CD8-positive, alpha-beta memory T cell (primary cell): ENCODE results near the gene FAM83G. TPM values are rescaled to one million over a fixed set of nuclear protein-coding genes. Genes with fewer than 3 reads are reported as not detected.

Experiments used
- CTCF ChIA-PET: fragments of 350-600 bp; sonication (Branson Sonifier 250); formaldehyde crosslinking; loops from one replicate; lab custom pipeline; 2021; ENCODE audit warnings: antibody characterized with exemption; lab: Charles Lee
- POLR2A ChIA-PET: fragments of 350-600 bp; sonication (Branson Sonifier 250); formaldehyde crosslinking; loops from one replicate; lab custom pipeline; 2021; ENCODE audit warnings: antibody characterized with exemption; lab: Charles Lee
- DNase-seq, 5 donors: peaks; one replicate each; pipeline versions ENCODE4 v3.0.0 to v3.0.0-alpha.2; 2020 to 2022; ENCODE audit warnings: mixed read lengths in 1 of 5
- H3K27ac ChIP-seq: one replicate; pipeline ENCODE4 v1.7.0; 2013; ENCODE audit warnings: low read depth, mild to moderate bottlenecking, low read length, moderate library complexity
- H3K27me3 ChIP-seq: 2 replicates; pipeline ENCODE4 v1.7.0; 2013; ENCODE audit warnings: low read length, mild to moderate bottlenecking; ENCODE audit not compliant: insufficient read depth, poor library complexity, severe bottlenecking
- H3K36me3 ChIP-seq: 2 replicates; pipeline ENCODE4 v1.7.0; 2013; ENCODE audit warnings: mild to moderate bottlenecking, low read length, moderate library complexity; ENCODE audit not compliant: insufficient read depth
- H3K4me1 ChIP-seq: 2 replicates; pipeline ENCODE4 v1.7.0; 2013; ENCODE audit warnings: mild to moderate bottlenecking, low read length, moderate library complexity; ENCODE audit not compliant: insufficient read depth
- H3K4me3 ChIP-seq: 2 replicates; pipeline ENCODE4 v1.7.0; 2013; ENCODE audit warnings: mild to moderate bottlenecking, low read length
- H3K9me3 ChIP-seq: 2 replicates; pipeline ENCODE4 v1.7.0; 2013; ENCODE audit warnings: mild to moderate bottlenecking, low read length
- H3K27ac Mint-ChIP-seq, 8 donors: one replicate each; pipeline ENCODE4 v1.8.0; 2020 to 2021; ENCODE audit warnings: mixed read lengths in 8 of 8, mild to moderate bottlenecking in 6 of 8, inconsistent platforms in 3 of 8, moderate library complexity in 3 of 8
- H3K27me3 Mint-ChIP-seq, 2 donors: one replicate each; pipeline ENCODE4 v1.8.0; 2020 to 2021; ENCODE audit warnings: mixed read lengths in 2 of 2, mild to moderate bottlenecking in 1 of 2, moderate library complexity in 1 of 2
- H3K36me3 Mint-ChIP-seq, 3 donors: one replicate each; pipeline ENCODE4 v1.8.0; 2020 to 2021; ENCODE audit warnings: mixed read lengths in 3 of 3, inconsistent platforms in 1 of 3, mild to moderate bottlenecking in 1 of 3
- H3K4me1 Mint-ChIP-seq, 3 donors: one replicate each; pipeline ENCODE4 v1.8.0; 2020 to 2021; ENCODE audit warnings: mixed read lengths in 3 of 3, inconsistent platforms in 1 of 3, mild to moderate bottlenecking in 1 of 3
- H3K4me3 Mint-ChIP-seq, 7 donors: one replicate each; pipeline ENCODE4 v1.8.0; 2020 to 2021; ENCODE audit warnings: mixed read lengths in 7 of 7, mild to moderate bottlenecking in 6 of 7, moderate library complexity in 4 of 7, inconsistent platforms in 2 of 7
- H3K9me3 Mint-ChIP-seq, 5 donors: one replicate each; pipeline ENCODE4 v1.8.0; 2020 to 2022; ENCODE audit warnings: mixed read lengths in 5 of 5, mild to moderate bottlenecking in 3 of 5, moderate library complexity in 2 of 5, inconsistent platforms in 1 of 5
- polyA plus RNA-seq: library from polyadenylated mRNA; unstranded; fragments of 300-500 nt; fragmentation: Illumina TruSeq; gene quantifications from one replicate; pipeline ENCODE4 v1.2.3, GENCODE V29; 2021
- total RNA-seq, 2 experiments: library from RNA; stranded (reverse); gene quantifications; one replicate each; pipeline ENCODE4 v1.2.3, GENCODE V29; 2021

FAM83G gene
- total and polyA plus RNA-seq, 3 experiments from 2014 or later = 7.3 to 14.6 (median 13.1) TPM

DNA sequence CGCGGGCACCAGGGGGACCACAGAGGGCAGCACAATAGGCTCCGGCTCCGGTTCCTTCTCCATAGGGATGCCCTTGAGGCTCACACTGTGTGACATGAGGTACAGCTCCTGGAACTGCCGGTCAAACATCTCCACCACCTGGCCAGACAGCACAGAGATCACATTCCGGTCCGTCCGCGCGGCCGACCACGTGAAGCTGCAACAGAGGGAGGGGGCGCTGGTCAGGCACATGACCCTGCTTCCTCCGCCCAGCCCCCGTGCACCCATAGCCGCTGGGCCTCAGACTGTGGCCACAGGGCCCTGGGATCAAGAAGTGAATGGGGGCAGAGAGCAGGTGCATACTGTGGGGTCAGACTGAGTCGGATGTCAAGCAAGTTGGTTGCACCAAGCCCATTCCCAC is 25.9 kb downstream of the FAM83G start:
- Mint-ChIP-seq H3K4me1 (no peaks in the 10 kb centered on the region), H3K36me3 (peaks cover 0 to 60% (median 0%) of the 10 kb centered on the region in 3 donors), H3K27ac (no peak overlapping the region), H3K9me3 (no peaks in the 10 kb centered on the region), H3K4me3 (no peak overlapping the region), H3K27me3 (no peaks in the 10 kb centered on the region)
- POLR2A ChIA-PET = interaction anchor here (0.6 kb wide), 1 partner anchor 491 kb away, joined by 3 read pairs; no protein-coding TSS in a partner anchor
- Histone ChIP-seq H3K4me1 (no peaks in the 10 kb centered on the region), H3K9me3 (no peaks in the 10 kb centered on the region), H3K4me3 (no peak overlapping the region), H3K27me3 (no peaks in the 10 kb centered on the region), H3K27ac (no peak overlapping the region), H3K36me3 (no peaks in the 10 kb centered on the region)
- no peak for DNase-seq
- CTCF ChIA-PET = interaction anchor here (1.0 kb wide), 1 partner anchor 18 kb away, joined by 3 read pairs; no protein-coding TSS in a partner anchor

DNA sequence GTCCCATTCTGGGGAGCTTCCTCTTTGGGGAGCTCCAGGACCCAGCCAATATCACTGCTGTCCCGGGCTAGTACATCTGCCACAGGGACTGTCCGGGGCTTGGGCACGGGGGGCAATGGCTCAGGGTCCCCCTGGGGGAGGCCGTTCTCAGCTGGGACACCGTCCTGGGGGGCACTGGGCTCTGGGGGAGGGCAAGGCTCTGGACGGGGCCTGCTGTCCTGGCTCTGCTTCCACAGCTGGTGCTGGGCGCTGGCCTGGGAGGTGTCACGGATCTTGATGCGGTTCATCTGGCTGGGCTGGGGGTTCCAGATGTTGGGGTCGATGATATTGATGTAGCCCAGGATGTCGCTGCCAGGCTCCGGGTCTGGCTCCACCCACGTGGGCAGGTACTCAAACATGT is 26.5 kb downstream of the FAM83G start:
- POLR2A ChIA-PET = no interaction called here
- no peak overlapping the region for H3K27ac ChIP-seq
- CTCF ChIA-PET = interaction anchor here (1.0 kb wide), 1 partner anchor 17 kb away, joined by 3 read pairs; no protein-coding TSS in a partner anchor
- no peak overlapping the region for H3K4me3 ChIP-seq
- DNase-seq = no peak
- Mint-ChIP-seq H3K27me3 (no peaks in the 10 kb centered on the region), H3K4me1 (no peaks in the 10 kb centered on the region), H3K9me3 (no peaks in the 10 kb centered on the region), H3K36me3 (peaks cover 0 to 61% (median 0%) of the 10 kb centered on the region in 3 donors), H3K4me3 (no peak overlapping the region), H3K27ac (peak overlapping the region in 1 of 8 donors; percentile 37)
- no peaks in the 10 kb centered on the region for H3K27me3 ChIP-seq
- no peaks in the 10 kb centered on the region for H3K9me3 ChIP-seq
- no peaks in the 10 kb centered on the region for H3K4me1 ChIP-seq
- H3K36me3 ChIP-seq = no peaks in the 10 kb centered on the region

DNA sequence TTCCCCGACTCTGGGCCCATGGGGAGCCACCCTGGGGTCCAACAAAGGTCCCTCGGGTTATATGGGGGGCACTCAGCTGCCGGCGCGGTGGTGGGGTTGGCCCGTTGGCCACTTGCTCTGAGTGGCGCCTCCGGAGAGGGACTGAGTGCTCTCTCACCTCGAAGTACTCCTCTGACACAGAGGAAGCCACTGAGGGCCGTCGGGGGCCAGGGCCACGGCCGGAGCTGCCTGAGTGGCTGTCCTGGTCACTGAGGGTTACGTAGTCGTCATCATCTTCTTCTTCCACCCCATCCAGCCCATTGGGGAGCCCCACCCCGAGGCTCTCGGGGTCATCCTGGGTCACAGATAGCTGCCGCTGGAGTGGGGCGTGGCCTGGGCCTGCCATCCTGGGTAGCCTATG is 26.9 kb downstream of the FAM83G start:
- H3K36me3 Mint-ChIP-seq = peaks cover 0 to 62% (median 0%) of the 10 kb centered on the region in 3 donors
- no peak for DNase-seq
- H3K4me1 Mint-ChIP-seq = no peaks in the 10 kb centered on the region
- no peak overlapping the region for H3K4me3 Mint-ChIP-seq
- peak overlapping the region in 1 of 8 donors; percentile 37 for H3K27ac Mint-ChIP-seq
- H3K36me3 ChIP-seq = no peaks in the 10 kb centered on the region
- H3K9me3 Mint-ChIP-seq = no peaks in the 10 kb centered on the region
- CTCF ChIA-PET = interaction anchor here (1.0 to 1.2 kb wide), 2 partner anchors 16 to 17 kb away, joined by 3 to 4 read pairs; no protein-coding TSS in a partner anchor
- H3K9me3 ChIP-seq = no peaks in the 10 kb centered on the region
- no peaks in the 10 kb centered on the region for H3K27me3 ChIP-seq
- H3K27me3 Mint-ChIP-seq = no peaks in the 10 kb centered on the region
- no peak overlapping the region for H3K4me3 ChIP-seq
- H3K4me1 ChIP-seq = no peaks in the 10 kb centered on the region
- H3K27ac ChIP-seq = no peak overlapping the region
- POLR2A ChIA-PET = no interaction called here

DNA sequence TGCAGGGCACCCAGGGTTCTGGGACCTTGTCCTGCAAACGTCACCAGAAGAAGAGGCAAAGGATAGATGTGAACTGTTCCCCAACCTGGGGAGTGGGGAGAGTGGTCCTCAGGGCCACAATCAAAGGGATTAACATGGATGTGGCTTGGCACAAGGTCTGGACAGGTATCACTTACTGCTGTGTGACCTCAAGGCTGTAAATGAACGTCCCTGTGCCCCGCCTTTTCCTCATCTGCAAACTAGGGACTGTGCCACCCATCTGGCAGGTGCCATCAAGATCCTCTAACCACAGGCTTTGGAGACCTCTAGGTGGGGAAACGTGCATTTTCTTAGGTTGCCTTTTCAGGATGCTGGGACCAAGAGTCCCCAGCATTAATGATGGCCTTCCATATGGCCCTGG is 27.5 kb downstream of the FAM83G start:
- Mint-ChIP-seq H3K36me3 (peaks cover 0 to 66% (median 0%) of the 10 kb centered on the region in 3 donors), H3K9me3 (no peaks in the 10 kb centered on the region), H3K27me3 (no peaks in the 10 kb centered on the region), H3K4me1 (no peaks in the 10 kb centered on the region), H3K4me3 (no peak overlapping the region), H3K27ac (no peak overlapping the region)
- Histone ChIP-seq H3K36me3 (no peaks in the 10 kb centered on the region), H3K4me1 (no peaks in the 10 kb centered on the region), H3K9me3 (no peaks in the 10 kb centered on the region), H3K4me3 (no peak overlapping the region), H3K27ac (no peak overlapping the region), H3K27me3 (no peaks in the 10 kb centered on the region)
- ChIA-PET POLR2A (no interaction called here), CTCF (interaction anchor here (1.2 kb wide), 1 partner anchor 16 kb away, joined by 4 read pairs; no protein-coding TSS in a partner anchor)
- DNase-seq = no peak

DNA sequence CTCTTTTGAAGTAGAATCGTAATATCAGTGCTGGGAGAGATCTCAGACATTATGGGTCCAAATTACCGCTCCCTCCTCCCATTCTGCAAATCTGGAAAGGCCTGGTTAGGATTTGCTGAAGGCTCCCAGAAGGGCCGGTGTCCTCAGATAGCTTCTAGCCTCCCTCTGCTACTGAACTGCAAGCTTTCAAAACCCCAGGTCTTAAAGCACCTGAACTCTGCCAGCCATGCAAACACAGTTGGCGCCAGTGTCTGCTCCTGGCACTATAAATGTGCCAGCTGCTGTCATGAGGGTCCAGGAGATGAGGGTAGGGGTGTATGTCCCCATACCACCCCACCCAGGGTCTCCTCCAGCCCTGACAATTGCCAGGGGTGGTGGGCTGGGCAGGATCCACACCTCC is 28.4 kb downstream of the FAM83G start:
- Histone ChIP-seq H3K4me1 (no peaks in the 10 kb centered on the region), H3K27ac (no peak overlapping the region), H3K36me3 (no peaks in the 10 kb centered on the region), H3K9me3 (no peaks in the 10 kb centered on the region), H3K27me3 (no peaks in the 10 kb centered on the region), H3K4me3 (no peak overlapping the region)
- Mint-ChIP-seq H3K4me3 (no peak overlapping the region), H3K27me3 (no peaks in the 10 kb centered on the region), H3K27ac (peak overlapping the region in 1 of 8 donors; percentile 15), H3K4me1 (no peaks in the 10 kb centered on the region), H3K36me3 (peaks cover 0 to 68% (median 0%) of the 10 kb centered on the region in 3 donors), H3K9me3 (no peaks in the 10 kb centered on the region)
- ChIA-PET POLR2A (no interaction called here), CTCF (interaction anchor here (0.6 kb wide), 1 partner anchor 16 kb away, joined by 3 read pairs; no protein-coding TSS in a partner anchor)
- DNase-seq = no peak

DNA sequence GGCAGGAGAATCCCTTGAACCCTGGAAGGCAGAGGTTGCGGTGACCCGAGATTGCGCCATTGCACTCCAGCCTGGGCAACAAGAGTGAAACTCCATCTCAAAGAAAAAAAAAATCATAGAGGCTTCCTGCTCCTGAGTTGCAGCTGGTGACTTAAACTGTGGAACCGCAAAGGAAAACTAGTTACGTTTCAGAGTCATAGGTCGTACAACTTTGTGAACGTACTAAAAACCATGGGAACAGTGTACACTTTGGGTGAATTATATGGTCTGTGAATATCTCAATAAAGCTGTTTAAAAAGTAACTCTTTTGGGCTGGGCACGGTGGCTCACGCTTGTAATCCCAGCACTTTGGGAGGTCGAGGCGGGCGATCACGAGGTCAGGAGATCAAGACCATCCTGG is 29.0 kb downstream of the FAM83G start:
- CTCF ChIA-PET = interaction anchor here (0.6 kb wide), 1 partner anchor 17 kb away, joined by 3 read pairs; no protein-coding TSS in a partner anchor
- H3K4me3 ChIP-seq = no peak overlapping the region
- POLR2A ChIA-PET = interaction anchor here (0.5 kb wide), 1 partner anchor 79 kb away, joined by 8 read pairs; no protein-coding TSS in a partner anchor
- no peaks in the 10 kb centered on the region for H3K4me1 ChIP-seq
- no peak for DNase-seq
- Mint-ChIP-seq H3K4me3 (no peak overlapping the region), H3K36me3 (peaks cover 0 to 69% (median 0%) of the 10 kb centered on the region in 3 donors), H3K4me1 (no peaks in the 10 kb centered on the region), H3K27ac (no peak overlapping the region), H3K27me3 (no peaks in the 10 kb centered on the region), H3K9me3 (no peaks in the 10 kb centered on the region)
- H3K27me3 ChIP-seq = no peaks in the 10 kb centered on the region
- no peaks in the 10 kb centered on the region for H3K36me3 ChIP-seq
- no peaks in the 10 kb centered on the region for H3K9me3 ChIP-seq
- no peak overlapping the region for H3K27ac ChIP-seq

DNA sequence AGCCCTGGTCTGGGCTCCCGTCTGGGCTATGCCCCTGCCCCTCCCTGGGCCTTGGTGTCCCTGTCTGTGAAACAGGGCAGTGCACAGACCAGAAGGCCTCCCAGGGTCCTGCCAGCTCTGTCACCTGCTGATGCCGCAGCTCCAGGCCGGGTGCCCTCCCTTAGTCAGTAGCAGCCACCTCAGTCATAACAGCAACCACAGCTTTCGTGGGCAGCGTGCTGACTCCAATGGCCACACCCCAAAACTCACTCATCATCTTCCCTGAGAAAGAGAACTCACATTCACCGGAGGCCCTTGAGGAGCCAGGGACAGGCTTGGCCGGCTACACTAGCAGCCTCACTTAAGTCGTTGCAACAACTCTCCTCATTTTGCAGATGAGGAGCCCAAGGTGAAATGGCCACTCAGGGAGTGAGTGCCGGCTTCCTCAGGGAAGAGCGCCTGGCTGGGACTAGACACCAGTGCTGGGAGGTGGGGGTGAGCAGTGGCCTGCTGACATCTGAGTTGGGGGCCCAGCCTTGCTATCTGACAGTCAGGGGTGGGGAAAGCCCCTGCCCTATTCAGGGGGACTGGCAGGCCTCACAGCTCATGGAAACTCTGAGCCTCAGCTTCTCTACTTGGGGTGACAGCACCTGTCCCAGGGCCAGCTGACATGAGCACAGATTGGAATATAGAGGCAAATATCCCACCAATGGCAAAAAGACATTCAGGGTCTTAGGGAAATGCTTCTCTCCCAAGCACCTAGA is 30.0 kb downstream of the FAM83G start:
- peaks cover 0 to 9% (median 2%) of the 10 kb centered on the region in 3 donors for H3K4me1 Mint-ChIP-seq
- peaks cover 0 to 66% (median 0%) of the 10 kb centered on the region in 3 donors for H3K36me3 Mint-ChIP-seq
- ChIA-PET POLR2A (interaction anchor here (0.5 kb wide), 1 partner anchor 78 kb away, joined by 8 read pairs; no protein-coding TSS in a partner anchor), CTCF (interaction anchor here (1.3 kb wide), 1 partner anchor 13 kb away, joined by 3 read pairs; no protein-coding TSS in a partner anchor)
- peak overlapping the region in 1 of 8 donors; percentile 58 for H3K27ac Mint-ChIP-seq
- Histone ChIP-seq H3K27ac (no peak overlapping the region), H3K4me1 (no peaks in the 10 kb centered on the region), H3K4me3 (no peak overlapping the region), H3K27me3 (no peaks in the 10 kb centered on the region), H3K9me3 (no peaks in the 10 kb centered on the region), H3K36me3 (no peaks in the 10 kb centered on the region)
- H3K4me3 Mint-ChIP-seq = no peak overlapping the region
- H3K9me3 Mint-ChIP-seq = no peaks in the 10 kb centered on the region
- no peaks in the 10 kb centered on the region for H3K27me3 Mint-ChIP-seq
- no peak for DNase-seq

DNA sequence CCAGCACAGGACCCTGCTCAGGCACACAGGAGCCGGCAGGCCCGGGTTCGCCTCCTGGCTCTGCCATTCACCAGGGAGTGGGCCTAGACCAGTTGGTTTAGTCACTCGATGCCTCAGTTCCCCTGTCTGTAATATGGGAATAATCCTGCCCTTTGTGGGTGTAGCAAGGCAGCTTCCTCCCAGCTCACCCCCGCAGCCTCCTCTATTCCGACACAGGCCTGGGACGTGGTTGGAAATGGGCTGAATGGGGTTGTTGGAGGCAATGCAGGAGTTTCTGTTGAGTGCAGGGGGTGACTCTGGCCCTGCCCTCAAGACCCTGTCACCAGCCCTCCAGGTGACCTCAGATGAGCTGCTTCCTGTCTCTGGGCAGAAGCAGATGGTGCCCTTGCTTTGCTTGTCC is 32.8 kb downstream of the FAM83G start:
- Mint-ChIP-seq H3K27me3 (no peaks in the 10 kb centered on the region), H3K36me3 (peaks cover 0 to 40% (median 0%) of the 10 kb centered on the region in 3 donors), H3K27ac (no peak overlapping the region), H3K9me3 (no peaks in the 10 kb centered on the region), H3K4me1 (peaks cover 0 to 11% (median 3%) of the 10 kb centered on the region in 3 donors), H3K4me3 (no peak overlapping the region)
- no peaks in the 10 kb centered on the region for H3K36me3 ChIP-seq
- no peaks in the 10 kb centered on the region for H3K4me1 ChIP-seq
- no peak for DNase-seq
- H3K9me3 ChIP-seq = no peaks in the 10 kb centered on the region
- H3K4me3 ChIP-seq = no peak overlapping the region
- H3K27me3 ChIP-seq = no peaks in the 10 kb centered on the region
- ChIA-PET POLR2A (no interaction called here), CTCF (interaction anchor here (1.5 kb wide), 1 partner anchor 11 kb away, joined by 6 read pairs; no protein-coding TSS in a partner anchor)
- no peak overlapping the region for H3K27ac ChIP-seq
